Small intestine (tissue), 7 donors: ENCODE measurements around the gene GPR152. TPM values are rescaled to one million over a fixed set of nuclear protein-coding genes. Genes with fewer than 3 reads are reported as not detected.
A peak's percentile ranks its signal among the peaks of the same experiment; 100 is the strongest.

ENCODE experiments used
- DNase-seq, 2 donors: peaks; one replicate each; pipeline versions ENCODE4 v3.0.0 to v3.0.0-alpha.2; 2013
- FAIRE-seq: peaks from 2 replicates; lab custom pipeline; 2012; peaks lifted over from hg19 to GRCh38; lab: Jason Lieb, UNC
- H3K27ac ChIP-seq, 3 donors: one replicate each; pipeline ENCODE4 v1.5.1; 2013; ENCODE audit warnings: low read length in 2 of 3, mild to moderate bottlenecking in 2 of 3, control low read depth in 1 of 3, inconsistent platforms in 1 of 3, low read depth in 1 of 3, moderate library complexity in 1 of 3
- H3K27me3 ChIP-seq, 3 donors: one replicate each; pipeline ENCODE4 v1.6.1; 2013; ENCODE audit warnings: low read length in 3 of 3, inconsistent platforms in 1 of 3; ENCODE audit not compliant: control insufficient read depth in 3 of 3, insufficient read depth in 3 of 3
- H3K36me3 ChIP-seq, 3 donors: one replicate each; pipeline ENCODE4 v1.6.1; 2013; ENCODE audit warnings: low read length in 3 of 3, inconsistent platforms in 1 of 3, low read depth in 1 of 3, mild to moderate bottlenecking in 1 of 3, moderate library complexity in 1 of 3; ENCODE audit not compliant: control insufficient read depth in 3 of 3, insufficient read depth in 2 of 3
- H3K4me1 ChIP-seq, 3 donors: one replicate each; pipeline ENCODE4 v1.6.1; 2013; ENCODE audit warnings: low read length in 2 of 3, inconsistent platforms in 1 of 3, low read depth in 1 of 3, mild to moderate bottlenecking in 1 of 3, moderate library complexity in 1 of 3; ENCODE audit not compliant: control insufficient read depth in 3 of 3, insufficient read depth in 2 of 3
- H3K4me3 ChIP-seq, 3 donors: one replicate each; pipeline ENCODE4 v1.5.1; 2013; ENCODE audit warnings: low read length in 3 of 3, control low read depth in 1 of 3, inconsistent platforms in 1 of 3, low read depth in 1 of 3, mild to moderate bottlenecking in 1 of 3, moderate library complexity in 1 of 3
- H3K9me3 ChIP-seq, 2 donors: one replicate each; pipeline ENCODE4 v1.6.1; 2013; ENCODE audit warnings: low read depth in 1 of 2, low read length in 1 of 2; ENCODE audit not compliant: control insufficient read depth in 2 of 2, insufficient read depth in 1 of 2
- WGBS, 3 donors: extraction: QIAGEN DNeasy Blood & Tissue Kit; methylation state at CpG; one replicate each; pipeline ENCODE4 v1.1.7; 2013; 5-methylcytosine and 5-hydroxymethylcytosine counted together
- polyA plus RNA-seq, 4 donors: library from polyadenylated mRNA; stranded (reverse) in 3 of 4; unstranded in 1 of 4; fragments of 200-250 nt in 3 of 4; fragments of 120-200 nt in 1 of 4; gene quantifications; one replicate each; pipeline versions ENCODE4 v1.2.1 to v1.2.3, GENCODE V29; 2013
- donor health status: healthy with polysubstance abuse.
- donor health status: control.
- donor health status: control.
- donor health status: Bipolar disorder and iron deficiency.
- donor health status: healthy.

Gene GPR152
- polyA plus RNA-seq, 4 donors = 0.04 TPM; not detected in 3

DNA sequence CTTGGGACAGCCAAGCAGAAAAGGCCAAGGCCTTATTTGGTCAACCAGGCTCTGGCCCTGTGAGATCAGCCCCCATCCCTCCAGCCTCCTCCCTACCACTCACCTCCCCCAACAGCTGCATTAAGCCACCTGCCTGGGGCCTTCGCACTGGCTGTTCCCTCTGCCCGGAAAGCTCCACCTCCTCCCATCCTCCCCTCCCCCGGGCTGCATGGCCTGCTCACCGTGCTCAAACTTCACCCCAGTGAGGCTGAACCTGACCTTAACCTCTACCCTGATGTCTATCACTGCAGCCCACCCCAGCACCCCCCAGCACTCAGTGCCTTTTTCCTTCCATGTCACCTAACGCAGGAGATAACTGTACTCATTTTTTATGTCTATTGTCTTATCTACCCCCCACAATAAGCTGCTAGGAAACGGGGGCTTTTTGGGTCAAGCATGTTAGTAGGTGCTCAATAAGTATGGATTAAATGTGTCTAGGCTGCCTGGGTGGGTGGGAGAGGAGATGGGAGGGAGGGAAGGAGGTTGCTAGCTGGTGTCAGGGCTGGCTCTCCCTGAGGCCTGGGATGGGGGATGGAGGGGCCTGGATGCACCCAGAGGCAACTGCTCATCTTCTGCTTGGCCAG lies 16.0 kb downstream of the GPR152 start:
- H3K9me3 ChIP-seq = no peaks in the 10 kb centered on the region
- WGBS, 3 donors = 43 to 62% (median 43%) methylated on average over 6 of the region's 6 CpGs
- H3K4me3 ChIP-seq = peak overlapping the region; percentile 3 to 58 (median 51)
- H3K27ac ChIP-seq = peak overlapping the region in 1 of 3 donors; percentile 55
- H3K36me3 ChIP-seq = peaks cover 8 to 97% (median 11%) of the 10 kb centered on the region in 3 donors
- no peaks in the 10 kb centered on the region for H3K27me3 ChIP-seq
- DNase-seq (peak in 1 of 2 donors; percentile 46), FAIRE-seq (no peak)
- peaks cover 0 to 3% (median 0%) of the 10 kb centered on the region in 3 donors for H3K4me1 ChIP-seq

DNA sequence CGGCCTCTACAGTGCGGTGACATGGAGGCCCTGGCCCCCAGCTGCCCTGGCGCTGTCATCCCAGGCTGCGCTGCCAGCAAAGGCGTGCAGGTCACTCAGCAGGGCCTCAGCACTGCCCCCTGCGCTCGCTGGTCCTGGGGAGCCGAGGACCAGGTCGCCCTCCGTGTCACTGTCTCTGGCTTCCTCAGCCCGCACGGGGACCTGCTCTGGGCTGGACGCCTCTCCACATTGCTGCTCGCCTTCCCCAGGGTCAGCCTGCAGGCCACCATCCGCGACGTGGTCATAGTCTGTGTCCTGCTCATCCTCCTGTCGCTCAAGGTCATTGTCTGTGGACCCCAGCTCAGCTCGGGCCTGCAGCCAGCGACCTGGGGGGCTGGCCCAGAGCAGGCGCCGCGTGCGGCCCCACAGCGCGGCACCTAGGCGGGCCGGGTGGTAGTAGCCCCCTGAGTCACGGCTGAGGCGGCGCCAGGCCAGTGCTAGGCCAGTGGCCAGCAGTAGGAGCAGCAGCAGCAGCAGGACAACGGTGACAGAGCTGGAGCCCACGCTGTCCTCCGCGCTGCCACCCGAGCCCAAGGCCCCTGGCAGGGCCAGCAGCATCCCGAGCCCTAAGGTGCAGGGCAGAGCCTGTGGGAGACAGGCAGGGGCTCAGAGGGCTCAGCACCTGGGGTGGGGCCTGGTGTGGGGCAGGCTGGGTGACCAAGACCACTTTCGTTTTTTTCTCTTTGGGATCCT lies 16.6 kb downstream of the GPR152 start:
- H3K27ac ChIP-seq = peak overlapping the region in 1 of 3 donors; percentile 32
- peak overlapping the region; percentile 3 to 58 (median 51) for H3K4me3 ChIP-seq
- no peak for FAIRE-seq
- H3K27me3 ChIP-seq = no peaks in the 10 kb centered on the region
- H3K4me1 ChIP-seq = peaks cover 0 to 3% (median 0%) of the 10 kb centered on the region in 3 donors
- WGBS, 3 donors = 77 to 90% (median 77%) methylated on average over 37 to 38 of the region's 38 CpGs
- H3K36me3 ChIP-seq = peaks cover 8 to 97% (median 11%) of the 10 kb centered on the region in 3 donors
- H3K9me3 ChIP-seq = no peaks in the 10 kb centered on the region
- no peak for DNase-seq

DNA sequence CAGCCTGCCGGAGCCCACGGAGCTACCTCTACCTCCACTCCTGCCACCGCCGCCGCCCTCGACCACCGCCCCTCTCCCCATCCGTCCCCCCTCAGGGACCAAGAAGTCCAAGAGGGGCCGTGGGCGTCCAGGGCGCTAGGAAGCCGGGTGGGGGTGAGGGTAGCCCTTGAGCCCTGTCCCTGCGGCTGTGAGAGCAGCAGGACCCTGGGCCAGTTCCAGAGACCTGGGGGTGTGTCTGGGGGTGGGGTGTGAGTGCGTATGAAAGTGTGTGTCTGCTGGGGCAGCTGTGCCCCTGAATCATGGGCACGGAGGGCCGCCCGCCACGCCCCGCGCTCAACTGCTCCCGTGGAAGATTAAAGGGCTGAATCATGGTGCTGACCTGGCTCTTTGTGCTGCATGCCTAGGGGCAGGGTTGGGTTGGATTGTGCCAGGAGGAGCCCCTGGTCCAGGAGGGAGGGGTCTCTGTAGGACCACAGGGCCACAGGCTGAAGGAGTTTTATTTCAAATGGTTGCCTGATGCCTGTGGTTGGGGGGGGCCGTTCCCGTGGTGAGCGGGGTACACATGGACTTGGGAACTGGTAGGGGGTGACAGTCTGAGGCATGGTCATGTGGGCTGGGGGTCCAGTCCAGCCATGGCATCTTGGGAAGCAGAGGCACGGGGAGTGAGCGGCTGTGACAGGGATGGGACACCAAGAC lies 17.4 kb downstream of the GPR152 start:
- Histone ChIP-seq H3K4me3 (peak overlapping the region in 1 of 3 donors; percentile 58), H3K4me1 (no peaks in the 10 kb centered on the region), H3K36me3 (peaks cover 11 to 97% (median 13%) of the 10 kb centered on the region in 3 donors), H3K27me3 (no peaks in the 10 kb centered on the region), H3K27ac (no peak overlapping the region), H3K9me3 (no peaks in the 10 kb centered on the region)
- DNase-seq (no peak), FAIRE-seq (no peak)
- WGBS, 3 donors = 71 to 75% (median 75%) methylated on average over 23 to 26 of the region's 26 CpGs

DNA sequence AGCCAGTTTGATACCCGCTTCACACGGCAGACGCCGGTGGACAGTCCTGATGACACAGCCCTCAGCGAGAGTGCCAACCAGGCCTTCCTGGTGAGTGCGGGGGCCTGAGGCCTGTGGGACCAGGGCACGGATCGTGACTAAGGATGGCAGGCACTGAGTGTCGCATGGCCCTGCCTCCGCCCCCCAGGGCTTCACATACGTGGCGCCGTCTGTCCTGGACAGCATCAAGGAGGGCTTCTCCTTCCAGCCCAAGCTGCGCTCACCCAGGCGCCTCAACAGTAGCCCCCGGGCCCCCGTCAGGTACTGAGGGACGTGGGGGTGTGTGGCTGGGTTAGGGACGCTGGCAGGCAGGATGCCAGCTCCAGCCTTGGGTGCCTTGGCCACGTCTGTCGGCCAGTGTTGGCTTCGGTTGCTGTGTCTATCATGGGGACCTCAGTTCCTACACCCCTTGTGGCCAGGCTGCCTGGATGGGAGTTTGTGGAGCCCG lies 18.1 kb downstream of the GPR152 start:
- Histone ChIP-seq H3K4me3 (no peak overlapping the region), H3K4me1 (peaks cover under 1 to 5% (median under 1%) of the 10 kb centered on the region in 3 donors), H3K27ac (peak overlapping the region in 2 of 3 donors; percentile 6 to 8), H3K9me3 (no peaks in the 10 kb centered on the region), H3K27me3 (no peaks in the 10 kb centered on the region), H3K36me3 (peaks cover 11 to 97% (median 13%) of the 10 kb centered on the region in 3 donors)
- WGBS, 3 donors = 64 to 80% (median 78%) methylated on average over 23 of the region's 23 CpGs
- DNase-seq (no peak), FAIRE-seq (no peak)

DNA sequence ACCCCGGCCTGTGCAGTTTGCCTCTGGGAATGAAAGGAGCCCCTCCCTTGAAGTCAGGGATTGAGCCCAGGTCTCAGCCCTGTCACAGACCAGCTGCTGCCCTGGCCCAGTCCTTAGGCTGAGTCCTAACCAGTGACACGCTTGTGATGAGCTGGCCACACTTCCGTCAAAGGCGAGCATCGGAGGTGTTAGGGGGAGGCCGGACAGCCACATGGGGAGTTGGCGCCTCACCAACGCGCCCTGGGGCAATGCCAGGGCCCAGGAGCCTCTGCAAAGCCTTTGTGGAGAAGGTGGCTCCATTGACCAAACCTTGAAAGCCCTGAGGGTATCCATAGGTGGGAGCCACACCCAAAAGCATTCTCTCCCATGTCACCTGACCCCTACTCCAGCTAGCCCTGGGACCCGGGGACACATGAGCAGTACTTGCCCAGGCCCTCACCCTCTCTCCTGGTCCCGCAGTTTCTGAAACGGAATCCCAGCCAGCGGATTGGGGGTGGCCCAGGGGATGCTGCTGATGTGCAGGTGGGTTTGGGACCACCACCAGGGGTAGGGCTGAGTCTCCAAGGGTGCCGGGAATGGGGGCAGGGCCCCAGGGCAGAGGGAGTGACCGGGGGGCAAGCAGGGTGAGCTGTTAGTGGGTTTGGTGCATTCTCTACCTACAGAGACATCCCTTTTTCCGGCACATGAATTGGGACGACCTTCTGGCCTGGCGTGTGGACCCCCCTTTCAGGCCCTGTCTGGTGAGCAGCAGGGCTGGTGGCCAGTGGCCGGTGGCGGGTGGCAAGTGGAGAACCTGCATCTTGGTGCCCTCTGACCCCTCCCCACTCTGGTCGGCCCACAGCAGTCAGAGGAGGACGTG lies 18.8 kb downstream of the GPR152 start:
- Histone ChIP-seq H3K4me3 (no peak overlapping the region), H3K27ac (no peak overlapping the region), H3K36me3 (peaks cover 11 to 95% (median 13%) of the 10 kb centered on the region in 3 donors), H3K9me3 (no peaks in the 10 kb centered on the region), H3K4me1 (peaks cover 4 to 11% (median 4%) of the 10 kb centered on the region in 3 donors), H3K27me3 (no peaks in the 10 kb centered on the region)
- DNase-seq = no peak
- WGBS, 3 donors = 79 to 86% (median 82%) methylated on average over 20 to 22 of the region's 22 CpGs
- FAIRE-seq = no peak

DNA sequence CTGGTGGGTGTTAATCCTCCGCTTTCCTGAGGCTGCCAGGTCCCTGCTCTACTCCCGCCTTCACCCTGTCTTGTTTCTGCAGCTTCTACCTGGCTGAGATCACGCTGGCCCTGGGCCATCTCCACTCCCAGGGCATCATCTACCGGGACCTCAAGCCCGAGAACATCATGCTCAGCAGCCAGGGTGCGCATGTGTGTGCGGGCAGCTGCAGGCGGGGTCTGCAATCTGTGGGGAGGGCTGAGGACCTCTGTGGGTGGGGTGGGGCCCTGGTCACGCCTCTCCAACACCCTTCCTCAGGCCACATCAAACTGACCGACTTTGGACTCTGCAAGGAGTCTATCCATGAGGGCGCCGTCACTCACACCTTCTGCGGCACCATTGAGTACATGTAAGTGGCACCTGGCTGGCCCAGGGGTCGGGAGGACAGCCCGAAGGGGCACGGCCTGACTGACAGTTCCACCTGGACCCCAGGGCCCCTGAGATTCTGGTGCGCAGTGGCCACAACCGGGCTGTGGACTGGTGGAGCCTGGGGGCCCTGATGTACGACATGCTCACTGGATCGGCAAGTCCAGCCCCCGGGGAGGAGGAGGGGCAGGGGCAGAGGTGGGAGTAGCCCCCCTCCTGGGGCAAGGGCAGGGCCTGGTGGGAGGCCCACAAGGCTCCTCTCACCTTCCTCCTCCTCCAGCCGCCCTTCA lies 19.7 kb downstream of the GPR152 start:
- Histone ChIP-seq H3K27ac (no peak overlapping the region), H3K27me3 (no peaks in the 10 kb centered on the region), H3K9me3 (no peaks in the 10 kb centered on the region), H3K4me3 (no peak overlapping the region), H3K4me1 (peaks cover 4 to 11% (median 4%) of the 10 kb centered on the region in 3 donors), H3K36me3 (peaks cover 11 to 85% (median 13%) of the 10 kb centered on the region in 3 donors)
- DNase-seq (no peak), FAIRE-seq (no peak)
- 86 to 92% (median 92%) methylated on average over 21 to 22 of the region's 22 CpGs for WGBS, 3 donors

DNA sequence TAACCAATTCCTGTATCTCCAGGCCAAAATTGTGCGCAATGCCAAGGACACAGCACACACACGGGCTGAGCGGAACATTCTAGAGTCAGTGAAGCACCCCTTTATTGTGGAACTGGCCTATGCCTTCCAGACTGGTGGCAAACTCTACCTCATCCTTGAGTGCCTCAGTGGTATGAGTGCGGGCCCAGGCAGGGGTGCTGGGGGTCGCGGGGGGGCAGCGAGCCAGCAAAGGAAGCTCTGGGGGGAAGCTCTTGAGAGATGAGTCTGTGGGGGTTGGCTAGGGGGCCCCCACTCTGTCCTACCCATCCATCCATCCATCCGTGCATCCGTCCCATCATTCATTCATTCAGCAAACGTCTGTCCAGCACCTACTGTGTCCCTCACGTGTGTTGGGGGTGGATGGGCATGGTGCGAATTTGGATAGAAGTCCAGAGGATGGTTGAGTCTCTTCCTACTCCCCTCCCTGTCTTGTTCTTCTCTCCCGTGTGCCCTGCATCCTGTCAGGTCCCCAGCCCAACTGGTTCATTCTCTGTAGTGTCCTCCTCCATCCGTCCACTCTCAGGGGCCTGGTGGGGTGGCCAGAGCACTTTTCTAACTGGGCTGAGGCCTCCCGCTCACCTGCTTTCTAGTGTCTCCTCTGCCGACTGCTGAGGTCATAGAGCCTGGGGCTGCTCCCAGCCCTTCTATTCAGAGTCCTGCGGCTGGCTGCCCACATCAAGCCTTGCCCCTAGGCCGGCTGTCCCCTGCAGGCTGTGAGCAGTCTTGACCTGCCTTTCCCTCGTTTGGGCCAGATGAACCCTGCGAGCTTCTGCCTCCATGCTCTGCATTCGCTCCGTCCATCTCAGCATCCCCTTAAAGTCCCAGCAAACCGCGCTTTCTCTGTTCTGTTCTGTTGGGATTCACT lies 20.9 kb downstream of the GPR152 start:
- DNase-seq (no peak), FAIRE-seq (no peak)
- Histone ChIP-seq H3K9me3 (no peaks in the 10 kb centered on the region), H3K4me3 (no peak overlapping the region), H3K4me1 (peaks cover 4 to 16% (median 4%) of the 10 kb centered on the region in 3 donors), H3K36me3 (peaks cover 8 to 76% (median 13%) of the 10 kb centered on the region in 3 donors), H3K27ac (no peak overlapping the region), H3K27me3 (no peaks in the 10 kb centered on the region)
- 92 to 95% (median 92%) methylated on average over 24 of the region's 24 CpGs for WGBS, 3 donors
